Stimulated activated naive CD8-positive, alpha-beta T cell treated with anti-CD3 and anti-CD28 coated beads, Interleukin-15, Interleukin-2, amounts not matched to agents 100 U/mL and 50 U/mL, for 24 hours (primary cell): ENCODE data around the gene SH3D19.

Experiments used
- ATAC-seq: fragments of 150-1000 bp; cut with Tn5 transposase; one replicate; pipeline ENCODE4 v1.10.0; 2021
- DNase-seq: peaks from one replicate; pipeline ENCODE4 v3.0.0; 2021

SH3D19 gene

DNA sequence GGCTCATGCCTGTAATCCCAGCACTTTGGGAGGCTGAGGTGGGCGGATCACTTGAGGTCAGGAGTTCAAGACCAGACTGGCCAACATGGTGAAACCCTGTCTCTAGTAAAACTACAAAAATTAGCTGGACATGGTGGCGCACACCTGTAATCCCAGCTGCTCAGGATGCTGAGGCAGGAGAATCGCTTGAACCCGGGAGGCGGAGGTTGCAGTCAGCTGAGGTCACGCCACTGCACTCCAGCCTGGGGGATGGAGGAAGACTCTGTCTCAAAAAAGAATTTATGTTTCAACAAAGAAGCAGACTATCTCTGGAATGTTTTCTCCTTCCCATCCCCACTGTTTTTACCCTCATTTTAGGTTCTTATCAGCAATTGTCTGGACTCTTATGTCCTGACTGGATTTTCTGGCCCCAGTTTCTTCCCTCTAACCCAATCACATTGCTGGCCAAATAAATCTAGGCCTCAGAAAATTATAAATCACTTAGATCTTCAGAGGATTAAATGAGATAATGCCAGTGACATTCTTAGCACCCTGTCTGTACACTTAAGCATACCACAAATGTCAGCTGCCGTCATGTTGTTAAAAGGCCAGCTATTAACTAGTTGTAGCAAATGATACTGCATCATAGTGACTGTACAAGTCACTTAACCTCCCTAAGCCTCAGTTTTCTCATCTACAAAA lies 93.3 kb downstream of the SH3D19 start:
- DNase-seq: no peak
- ATAC-seq: no peak

DNA sequence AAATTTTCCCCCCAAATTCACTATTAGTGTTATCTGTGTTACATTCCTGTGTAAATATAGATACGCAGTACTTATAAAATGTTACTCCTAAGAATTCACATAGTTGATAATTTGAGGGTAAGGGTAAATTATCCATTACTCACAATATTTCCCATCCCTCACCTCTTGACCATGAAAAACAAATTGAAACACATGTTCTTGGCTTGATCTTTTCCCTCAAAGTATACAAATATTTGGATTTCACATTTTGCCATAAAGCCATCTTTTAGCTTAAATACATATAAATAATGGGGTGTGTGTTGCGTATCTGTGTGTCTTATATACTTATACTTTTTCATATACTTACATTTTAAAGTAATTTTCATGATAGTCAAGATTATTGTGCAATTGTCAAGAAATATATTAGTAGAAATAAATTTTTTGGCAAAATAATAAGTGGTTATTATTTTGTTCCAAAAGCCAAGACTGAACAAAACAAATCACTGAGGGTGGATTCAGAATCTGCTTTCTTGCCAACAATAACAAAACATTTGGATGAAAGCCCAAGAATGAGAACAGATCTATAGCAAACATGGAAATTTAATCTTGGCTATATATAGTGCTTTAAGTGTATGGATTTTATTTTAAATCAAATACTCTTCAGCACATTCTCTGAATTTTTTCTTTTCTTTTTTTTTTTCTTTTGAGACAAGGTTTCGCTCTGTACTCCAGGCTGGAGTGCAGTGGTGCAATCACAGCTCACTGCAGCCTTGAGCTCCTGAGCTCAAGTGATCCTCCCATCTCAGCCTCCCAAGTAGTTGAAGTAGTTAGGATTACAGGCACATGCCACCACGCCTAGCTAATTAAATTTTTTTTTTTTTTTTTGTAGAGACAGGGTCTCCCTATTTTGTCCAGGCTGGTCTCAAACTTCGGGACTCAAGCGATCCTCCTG lies 97.0 kb downstream of the SH3D19 start:
- DNase-seq (no peak), ATAC-seq (no peak)

DNA sequence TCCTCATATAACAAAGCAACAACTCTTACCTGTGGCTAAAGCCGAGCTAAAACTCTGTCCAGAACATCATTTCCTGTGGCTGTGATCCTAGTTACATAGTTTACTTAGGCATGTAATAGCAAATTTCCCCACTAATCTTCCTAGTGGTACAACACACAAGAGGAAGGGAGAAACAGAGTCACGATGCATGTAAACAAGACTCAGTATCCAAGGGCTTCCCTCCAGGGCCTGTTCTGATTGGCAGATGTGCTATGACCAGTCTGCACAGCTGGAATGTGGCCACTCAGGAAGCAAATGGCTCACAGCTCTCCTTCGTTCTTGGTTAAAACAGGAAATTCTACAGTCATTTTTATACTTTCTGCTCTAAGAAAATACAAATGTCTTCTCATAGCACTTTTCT lies 97.7 kb downstream of the SH3D19 start:
- no peak for ATAC-seq

DNA sequence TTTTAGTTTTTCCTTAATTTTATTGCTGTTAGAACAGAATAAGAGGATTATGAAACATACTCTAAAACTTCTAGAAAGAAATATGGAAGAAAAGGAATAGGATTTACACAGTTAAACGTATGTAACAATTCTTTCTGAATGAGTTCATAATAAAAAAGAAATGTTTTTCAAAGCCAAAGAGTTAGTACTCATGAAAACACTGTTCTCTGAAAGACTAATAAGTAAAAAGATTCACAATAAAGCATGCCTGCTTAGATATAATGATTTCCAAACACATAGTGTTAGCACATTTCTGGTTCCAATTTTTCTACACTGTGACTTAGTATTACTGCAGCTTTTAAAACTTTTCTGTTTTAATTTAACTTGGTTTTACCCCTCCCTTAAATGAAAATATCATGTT lies 98.2 kb downstream of the SH3D19 start:
- DNase-seq: no peak
- no peak for ATAC-seq

More for the DNA sequence above, 97.7 kb downstream of the SH3D19 start:
- no peak for DNase-seq

DNA sequence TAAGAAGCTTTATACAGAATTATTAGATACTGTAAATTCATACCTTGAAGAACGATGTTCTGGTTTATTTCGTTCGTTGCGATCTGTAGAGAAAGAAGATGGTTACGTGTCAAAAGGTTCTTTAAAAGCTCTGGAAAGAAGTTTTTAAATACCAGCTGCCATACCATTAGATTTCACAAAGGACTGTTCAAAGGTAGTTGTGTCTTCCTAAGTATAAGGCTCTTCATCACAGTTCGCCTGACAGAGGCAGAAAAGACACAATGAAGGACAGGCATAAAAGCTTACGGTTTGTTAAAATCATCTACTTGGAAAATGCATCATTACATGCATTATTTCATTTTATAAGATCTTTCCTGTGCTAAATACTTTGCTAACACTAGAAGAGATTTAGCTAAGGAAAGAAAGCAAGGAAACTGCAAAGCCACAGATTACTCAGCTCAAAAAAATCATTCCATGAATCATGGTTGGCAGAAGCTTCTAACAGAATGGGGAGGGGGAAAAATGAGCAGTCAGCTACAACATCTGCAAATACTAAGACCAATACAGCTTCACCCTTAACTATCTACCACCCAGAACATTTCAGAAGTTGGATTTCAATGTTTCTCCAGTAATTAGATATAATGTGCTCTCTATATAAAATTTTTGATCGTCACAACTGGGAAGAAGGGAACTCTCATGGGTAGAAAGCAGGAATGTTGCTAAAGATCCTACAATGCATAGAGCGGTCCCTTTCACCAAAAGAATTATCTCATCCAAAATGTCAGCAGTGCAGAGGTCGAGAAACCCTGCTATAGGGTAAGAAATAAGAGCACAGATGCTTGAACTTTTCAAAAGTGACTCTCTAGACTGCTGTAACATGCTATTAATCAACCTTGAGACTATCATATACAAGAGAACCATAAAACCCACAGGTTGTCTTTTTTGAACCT lies 99.1 kb downstream of the SH3D19 start:
- DNase-seq (no peak), ATAC-seq (no peak)

DNA sequence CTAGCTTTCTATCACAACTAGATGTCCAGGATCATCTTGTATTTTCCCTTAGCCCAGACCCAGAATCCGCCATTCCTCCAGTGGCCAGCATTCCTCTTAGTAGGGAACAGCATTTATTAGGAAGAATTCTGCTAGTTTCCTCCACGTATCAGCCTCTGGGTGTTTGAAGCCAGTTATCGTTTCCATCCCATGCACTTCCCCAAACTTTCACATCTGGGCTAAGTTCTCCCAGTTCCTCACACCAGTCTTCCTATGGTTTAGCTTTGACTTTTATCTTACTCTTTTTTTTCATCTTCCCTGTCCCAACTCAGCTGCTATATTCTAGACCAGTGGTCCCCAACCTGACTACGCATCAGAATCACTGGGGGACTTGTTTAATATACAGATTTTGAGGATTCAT lies 101.9 kb downstream of the SH3D19 start:
- DNase-seq (no peak), ATAC-seq (no peak)

DNA sequence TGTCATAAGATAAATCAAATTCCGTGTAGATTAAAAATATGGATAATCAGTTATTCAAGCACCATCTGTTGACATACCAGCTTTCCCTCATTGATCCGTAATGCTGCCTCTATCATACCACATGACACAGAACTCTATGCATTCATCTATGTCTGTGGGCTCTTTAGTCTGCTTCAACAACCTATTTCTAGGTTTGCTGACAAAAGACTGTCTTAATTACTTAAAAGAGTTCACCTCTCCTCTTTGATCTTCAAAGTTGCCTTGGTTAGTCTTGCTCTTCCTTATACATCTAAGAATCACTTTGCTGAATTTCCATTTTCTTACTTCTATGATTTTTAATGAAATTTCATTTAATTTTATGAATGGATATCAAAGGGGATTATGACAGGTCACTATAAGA lies 105.5 kb downstream of the SH3D19 start:
- no peak for DNase-seq
- ATAC-seq: no peak

DNA sequence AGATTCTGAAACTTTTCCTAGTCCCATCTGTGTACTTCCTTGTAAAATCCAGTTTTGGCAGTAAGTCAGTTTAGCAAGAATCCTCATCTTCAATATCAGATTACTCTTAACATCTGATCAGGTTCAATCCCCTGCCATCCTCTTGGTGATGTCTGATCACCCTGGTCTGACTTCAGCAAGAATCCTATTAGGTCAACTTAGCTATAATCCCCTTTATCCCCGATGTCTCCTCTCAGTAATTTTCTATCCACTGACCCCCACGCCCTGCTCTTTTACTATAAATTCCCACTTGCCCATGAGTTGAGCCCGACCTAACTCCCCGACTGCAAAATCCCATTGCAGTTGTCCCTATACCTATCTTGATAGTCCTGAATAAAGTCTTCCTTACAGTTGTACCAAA lies 106.3 kb downstream of the SH3D19 start:
- DNase-seq (no peak), ATAC-seq (no peak)

DNA sequence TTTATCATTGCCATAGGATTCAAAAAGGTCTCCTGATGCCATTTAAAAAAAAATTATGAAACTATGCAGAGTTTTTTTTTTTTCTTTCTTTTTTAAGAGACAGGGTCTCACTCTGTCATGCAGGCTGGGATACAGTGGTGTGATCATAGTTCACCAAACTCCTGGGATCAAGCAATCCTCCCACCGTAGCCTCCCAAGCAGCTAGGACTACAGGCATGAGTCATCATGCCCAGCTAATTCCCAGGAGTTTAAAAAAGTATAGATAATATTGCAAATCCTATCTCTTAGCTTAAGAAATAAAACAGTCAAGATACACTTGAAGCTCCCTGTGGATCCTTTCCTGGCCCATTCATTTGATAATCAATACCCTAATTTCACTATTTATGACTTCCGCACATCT lies 107.1 kb downstream of the SH3D19 start:
- DNase-seq: no peak
- ATAC-seq: no peak

DNA sequence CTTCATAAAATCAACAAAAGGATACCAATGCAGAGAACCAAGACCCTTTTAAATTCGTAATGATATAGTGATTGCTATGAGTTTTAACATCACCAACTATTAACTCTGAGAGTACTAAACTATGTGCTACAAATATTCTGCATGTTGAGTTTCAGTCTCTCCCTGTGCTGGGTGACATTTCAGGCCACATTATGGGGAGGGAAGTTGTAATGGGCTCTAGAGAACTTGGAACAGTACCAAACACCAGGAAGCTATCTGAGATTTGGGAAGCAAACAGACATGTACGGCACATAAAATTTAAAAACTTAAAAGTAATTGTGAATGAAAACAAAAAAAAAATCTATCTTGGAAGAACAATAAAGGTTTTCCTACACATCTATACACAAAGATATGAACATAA lies 108.1 kb downstream of the SH3D19 start:
- no peak for DNase-seq
- ATAC-seq: no peak

DNA sequence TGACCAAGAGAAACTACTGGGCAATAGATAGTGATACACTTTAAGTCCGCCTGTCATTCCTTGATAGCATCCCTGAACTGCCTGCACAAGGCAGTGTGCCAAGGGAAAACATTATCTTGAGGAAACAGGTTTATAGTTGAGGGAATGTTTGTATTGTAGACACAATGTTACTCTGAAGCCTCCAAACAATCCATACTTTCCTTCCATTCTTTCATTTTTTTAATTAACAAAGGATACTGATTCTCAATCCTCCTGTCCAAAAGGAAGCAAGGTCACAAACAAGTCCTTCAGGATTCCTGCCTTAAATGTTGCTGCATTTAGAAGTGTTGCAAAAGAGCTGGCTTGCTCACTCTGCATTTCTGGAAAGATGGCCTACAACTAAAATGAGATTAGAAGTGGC lies 110.1 kb downstream of the SH3D19 start:
- ATAC-seq (no peak), DNase-seq (no peak)

DNA sequence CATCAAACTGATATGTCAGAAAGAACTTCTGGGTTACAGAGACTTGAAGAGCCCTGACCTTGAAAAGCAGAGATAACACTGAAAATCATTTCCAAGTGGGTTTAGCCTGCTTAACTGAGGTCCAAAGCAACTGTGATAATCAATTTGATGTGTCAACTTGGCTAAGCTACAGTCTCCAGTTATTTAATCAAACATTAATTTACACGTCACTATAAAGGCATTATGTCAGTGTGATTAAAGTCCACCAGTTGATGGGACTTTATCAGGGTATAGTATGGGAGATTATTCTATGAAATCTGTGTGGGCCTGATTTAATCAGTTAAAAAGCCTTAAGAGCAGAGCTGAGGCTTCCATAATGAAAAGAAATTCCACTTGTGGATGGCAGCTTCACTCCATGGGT lies 117.5 kb downstream of the SH3D19 start:
- no peak for DNase-seq
- ATAC-seq: no peak

DNA sequence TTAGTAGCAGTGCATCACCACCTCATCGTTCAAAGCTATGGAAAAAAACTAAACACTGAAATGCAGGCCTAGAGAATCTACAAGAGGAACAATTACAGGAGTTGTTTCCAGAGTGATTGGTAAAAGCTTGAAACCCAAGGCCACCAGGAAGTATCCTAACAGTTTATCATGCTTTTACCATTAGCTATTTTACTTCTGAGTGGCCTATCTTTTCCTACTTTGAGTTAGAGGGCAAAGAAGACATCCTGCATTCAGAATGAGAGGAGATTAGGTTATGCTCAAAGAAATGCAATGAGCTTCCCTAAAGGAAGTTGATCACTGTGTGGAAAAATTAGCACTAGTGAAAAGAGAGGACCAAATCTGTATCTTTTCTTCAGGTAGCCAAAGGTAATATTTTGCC lies 118.2 kb downstream of the SH3D19 start:
- ATAC-seq (no peak), DNase-seq (no peak)

DNA sequence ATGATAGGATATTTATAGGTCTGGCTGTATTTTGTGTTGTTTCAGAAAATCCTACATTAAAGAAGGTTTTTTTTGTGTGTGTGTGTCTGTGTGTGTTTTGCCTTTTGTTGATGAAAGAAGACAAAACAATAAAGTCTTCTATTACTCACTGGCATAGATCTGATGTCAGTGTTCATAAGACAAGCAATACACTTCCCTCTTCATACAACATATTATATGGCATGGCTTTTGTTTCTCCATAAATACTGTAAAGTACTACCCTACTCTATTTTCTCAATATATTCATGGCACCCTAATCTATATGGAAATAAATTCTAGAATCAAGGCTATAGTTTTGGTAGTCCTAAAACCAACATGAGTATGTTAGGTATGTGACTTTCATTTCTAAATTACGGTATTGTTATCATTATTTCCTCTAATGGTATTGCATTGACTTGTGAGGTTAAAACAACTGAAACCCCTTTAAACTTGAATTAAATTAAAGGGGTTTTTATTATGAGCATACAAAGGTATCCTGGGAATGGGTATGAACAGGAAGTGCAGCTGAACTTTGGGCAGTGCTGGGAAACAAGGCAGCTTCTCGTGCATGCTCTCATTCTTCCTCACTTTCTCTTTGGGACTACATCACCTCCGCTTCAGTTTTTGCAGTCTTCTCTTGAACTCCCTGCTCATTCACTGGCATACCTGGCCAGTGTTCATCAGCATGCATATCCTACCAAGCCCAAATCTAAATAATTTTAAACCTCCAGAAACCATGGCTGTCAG lies 119.0 kb downstream of the SH3D19 start:
- no peak for DNase-seq

DNA sequence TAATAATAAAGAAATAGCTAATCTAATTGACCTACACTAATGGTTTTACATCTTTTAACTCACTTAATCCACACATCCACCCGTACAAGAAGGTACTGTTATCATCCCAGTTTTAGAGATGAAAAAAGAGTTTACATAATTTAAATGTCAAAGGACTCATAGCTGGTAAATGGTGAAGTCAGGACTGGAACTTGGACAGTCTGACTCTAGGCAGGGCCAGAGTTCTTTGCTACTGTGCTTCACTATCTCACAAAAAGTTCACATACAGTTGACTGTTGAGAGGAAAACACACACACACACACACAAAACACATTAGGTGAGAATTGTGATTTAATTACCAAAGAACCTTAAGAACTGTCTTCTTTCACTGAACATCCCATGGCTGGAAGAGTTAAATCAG lies 119.7 kb downstream of the SH3D19 start:
- DNase-seq: no peak

More for the DNA sequence above, 119.0 kb downstream of the SH3D19 start:
- ATAC-seq: no peak

DNA sequence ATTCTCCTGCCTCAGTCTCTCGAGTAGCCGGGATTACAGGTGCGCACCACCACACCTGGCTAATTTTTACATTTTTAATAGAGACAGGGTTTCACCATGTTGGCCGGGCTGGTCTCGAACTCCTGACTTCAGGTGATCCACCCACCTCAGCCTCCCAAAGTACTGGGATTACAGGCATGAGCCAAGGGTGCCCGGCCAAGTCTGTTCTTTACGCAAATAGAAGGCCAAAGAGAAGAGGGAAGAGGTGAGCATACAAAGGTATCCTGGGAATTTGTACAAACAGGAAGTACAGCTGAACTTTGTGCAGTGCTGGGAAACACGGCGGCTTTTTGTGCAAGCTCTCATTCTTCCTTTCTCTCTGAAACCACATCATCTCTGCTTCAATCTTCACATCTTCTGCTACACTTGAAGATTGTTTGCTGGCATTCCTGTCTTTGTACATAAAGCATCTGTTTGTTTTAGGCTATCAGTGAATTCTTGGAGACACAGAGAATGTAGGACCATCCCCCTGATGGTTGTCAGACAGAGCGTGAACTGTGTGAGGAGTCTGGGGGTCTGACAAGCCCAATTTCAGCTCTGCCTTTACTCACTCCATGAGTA lies 120.4 kb downstream of the SH3D19 start:
- ATAC-seq (no peak), DNase-seq (no peak)

More for the DNA sequence above, 119.7 kb downstream of the SH3D19 start:
- no peak for ATAC-seq

DNA sequence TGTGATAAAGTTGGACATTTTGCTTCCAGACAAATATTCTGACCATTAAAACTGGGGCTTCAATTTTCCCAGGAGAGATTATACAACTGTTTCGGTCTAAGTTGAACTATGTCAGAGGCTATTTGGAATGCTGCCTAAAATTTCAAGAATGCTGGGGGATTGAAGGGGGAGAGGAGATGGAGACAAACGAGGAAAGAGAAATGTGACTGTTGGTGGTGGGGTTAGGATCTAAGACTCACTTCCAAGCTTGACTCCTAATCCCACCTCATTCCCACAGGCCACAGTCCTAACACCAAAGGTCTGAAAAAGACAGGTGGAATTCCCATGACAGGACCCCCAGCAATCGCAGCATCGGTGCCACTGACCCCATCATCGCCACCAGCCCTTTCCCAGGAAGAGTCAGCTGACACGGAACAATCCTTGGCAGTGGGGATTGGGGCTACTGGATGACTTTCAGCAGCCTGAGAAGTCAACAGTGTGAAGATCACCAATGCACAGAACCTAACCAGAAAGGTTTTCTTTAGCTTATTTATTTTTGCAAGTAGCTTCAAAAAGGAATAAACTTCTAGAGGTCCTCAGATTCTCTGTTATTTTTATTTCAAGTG lies 122.5 kb downstream of the SH3D19 start:
- DNase-seq (no peak), ATAC-seq (no peak)

DNA sequence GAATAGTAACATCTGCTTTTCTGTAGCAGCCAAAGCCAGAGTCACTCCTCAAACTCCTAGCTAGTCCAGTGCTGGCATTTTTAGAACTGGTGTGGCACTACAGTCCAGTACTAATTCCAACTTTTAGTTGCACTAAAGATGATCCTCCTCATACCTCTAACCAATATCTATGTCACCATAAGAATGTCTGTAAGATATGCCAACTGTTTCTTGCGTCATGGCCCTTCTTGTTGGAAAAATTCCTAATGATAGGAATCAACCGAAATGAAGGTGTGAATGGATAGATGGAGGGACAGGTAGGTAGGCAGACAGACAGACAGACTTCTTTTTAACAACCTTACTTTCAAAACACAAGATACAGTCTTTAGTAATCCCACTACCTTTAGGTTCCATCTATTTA lies 123.0 kb downstream of the SH3D19 start:
- DNase-seq (no peak), ATAC-seq (no peak)

DNA sequence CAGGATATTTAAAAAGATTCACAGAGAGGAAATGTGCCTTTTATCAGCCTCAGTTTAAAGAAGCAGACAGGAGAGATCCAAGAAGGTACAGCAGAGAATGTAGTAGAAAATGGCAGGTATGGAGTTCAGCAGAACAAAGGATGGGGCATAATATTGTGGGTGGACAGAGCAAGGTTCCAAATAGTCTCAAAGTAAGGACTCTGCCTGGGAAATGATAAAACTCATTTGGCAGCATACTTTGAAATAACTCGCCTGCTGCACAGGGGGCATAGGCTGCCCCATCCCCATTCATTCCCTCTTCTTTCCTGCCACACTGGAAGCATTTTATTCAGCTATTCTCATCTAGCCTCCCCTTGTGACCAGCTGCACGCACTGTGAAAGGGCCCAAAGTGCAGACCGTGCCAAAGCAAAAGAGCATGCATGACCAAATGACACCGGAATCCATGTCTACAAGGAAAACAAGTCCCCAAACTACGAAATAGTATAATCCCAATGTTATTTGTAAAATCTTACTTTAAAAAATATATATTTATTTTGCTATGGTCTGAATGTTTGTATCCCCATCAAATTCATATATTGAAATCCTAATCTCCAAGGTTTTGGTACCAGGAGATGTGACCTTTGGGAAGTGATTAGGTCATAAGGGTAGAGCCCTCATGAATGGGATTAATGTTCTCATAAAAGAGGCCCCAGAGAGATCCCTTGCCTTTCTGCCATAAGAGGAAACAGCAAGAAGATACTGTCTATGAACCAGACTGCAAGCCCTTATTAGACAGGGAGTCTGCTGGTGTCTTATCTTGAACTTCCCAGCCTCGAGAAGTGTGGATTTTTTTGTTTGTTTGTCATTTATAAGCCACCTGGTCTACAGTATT lies 125.8 kb downstream of the SH3D19 start:
- DNase-seq (no peak), ATAC-seq (no peak)

DNA sequence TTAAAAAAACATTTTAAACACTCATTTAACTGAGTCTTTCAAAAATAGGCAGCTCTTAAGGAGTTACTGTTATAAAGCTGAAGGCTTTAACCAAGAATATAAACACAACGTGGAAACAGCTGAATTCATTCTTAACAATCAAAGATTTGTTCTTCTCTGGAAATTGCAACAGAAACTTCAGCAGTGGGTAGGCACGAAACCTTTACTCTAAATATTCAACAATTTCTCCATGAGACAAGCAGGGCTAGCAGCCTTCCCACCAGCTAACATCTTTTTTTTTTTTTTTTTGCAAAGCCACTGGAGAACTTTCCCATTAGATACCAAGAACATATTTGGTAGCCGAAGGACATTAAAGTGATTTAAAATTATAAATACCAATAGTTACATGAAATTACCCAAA lies 126.7 kb downstream of the SH3D19 start:
- no peak for DNase-seq
- no peak for ATAC-seq
